NCI-H146 (cell line): Measurements from ENCODE around the gene DNAH1.
A peak's percentile ranks its signal among the peaks of the same experiment; 100 is the strongest.

Experiments used
- DNase-seq: peaks from one replicate; lab custom pipeline; 2025; lab: John Stamatoyannopoulos, UW

The DNAH1 gene

DNA sequence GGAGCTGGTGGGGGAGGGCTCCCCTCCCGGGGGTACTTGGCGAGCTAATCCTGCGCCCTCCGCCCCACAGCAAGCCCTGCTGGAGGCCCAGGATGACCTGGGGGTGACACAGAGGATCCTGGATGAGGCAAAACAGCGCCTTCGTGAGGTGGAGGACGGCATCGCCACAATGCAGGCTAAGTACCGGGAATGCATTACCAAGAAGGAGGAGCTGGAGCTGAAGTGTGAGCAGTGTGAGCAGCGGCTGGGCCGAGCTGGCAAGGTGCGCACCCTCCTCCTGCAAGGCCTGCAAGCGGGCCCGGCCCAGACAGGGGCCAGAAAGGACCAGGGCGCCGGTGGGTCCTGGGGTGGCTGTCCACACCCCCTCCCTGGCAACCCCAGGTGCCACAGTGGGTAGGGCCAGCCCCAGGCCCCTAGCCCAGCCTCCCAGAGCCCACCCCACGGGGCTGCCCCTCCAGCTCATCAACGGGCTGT is 72.3 kb downstream of the DNAH1 start:
- DNase-seq, result no peak

DNA sequence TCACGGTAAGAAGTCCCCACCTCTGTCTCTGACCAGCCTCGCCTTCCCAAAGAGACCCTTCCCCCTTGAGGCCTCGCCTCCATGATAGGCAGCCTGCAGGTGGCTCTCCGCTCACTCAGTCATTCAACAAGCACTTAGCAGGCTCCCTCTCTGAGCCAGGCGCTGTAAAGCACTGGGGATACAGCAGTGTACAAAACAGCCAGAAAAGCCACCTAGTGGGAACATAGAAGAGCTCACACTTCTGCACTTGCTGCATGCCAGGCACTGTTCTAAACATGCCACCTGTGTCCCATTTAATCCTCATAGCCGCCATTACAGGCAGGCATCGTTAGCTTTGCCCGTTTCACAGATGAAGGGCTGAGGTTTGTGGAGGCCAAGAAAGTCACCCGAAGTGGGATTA is 72.8 kb downstream of the DNAH1 start:
- no peak for DNase-seq

DNA sequence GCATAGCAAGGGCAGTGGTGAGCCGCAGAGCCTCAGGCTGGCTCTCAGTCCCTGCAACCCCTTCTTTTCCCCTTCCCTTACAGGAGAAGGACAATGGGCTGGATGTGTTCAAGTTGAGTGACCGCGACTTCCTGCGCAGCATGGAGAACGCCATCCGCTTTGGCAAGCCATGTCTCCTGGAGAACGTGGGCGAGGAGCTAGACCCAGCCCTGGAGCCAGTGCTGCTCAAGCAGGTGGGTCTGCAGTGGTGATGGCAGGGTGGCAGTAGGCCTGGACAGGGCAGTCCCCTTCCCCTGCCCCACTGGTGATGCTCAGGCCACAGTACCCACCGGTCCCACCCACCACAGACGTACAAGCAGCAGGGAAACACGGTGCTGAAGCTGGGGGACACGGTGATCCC is 75.0 kb downstream of the DNAH1 start:
- no peak for DNase-seq

DNA sequence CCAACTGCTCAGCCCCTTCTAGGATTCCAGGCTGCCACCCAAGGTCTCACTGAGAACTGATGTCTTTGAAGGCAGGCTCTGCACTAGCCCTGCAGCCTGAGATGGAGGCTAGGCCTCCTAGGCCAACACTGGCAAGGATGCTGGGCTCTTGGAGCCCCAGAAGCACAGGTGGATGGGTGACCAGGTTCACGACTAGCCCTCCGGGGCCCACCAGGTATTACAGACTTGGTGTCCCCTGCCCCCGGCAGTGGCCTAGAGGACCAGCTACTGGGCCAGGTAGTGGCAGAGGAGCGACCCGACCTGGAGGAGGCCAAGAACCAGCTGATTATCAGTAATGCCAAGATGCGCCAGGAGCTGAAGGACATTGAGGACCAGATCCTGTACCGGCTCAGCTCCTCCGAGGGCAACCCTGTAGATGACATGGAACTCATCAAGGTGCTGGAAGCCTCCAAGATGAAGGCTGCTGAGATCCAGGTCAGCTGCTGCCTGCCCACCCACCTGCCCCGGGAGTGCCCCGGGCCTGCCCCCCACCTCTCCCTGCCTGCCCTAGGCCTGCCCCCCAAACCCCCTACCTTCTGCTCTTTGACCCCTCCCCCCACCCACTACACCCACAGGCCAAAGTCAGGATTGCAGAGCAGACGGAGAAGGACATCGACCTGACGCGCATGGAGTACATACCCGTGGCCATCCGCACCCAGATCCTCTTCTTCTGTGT is 76.3 kb downstream of the DNAH1 start:
- no peak for DNase-seq

DNA sequence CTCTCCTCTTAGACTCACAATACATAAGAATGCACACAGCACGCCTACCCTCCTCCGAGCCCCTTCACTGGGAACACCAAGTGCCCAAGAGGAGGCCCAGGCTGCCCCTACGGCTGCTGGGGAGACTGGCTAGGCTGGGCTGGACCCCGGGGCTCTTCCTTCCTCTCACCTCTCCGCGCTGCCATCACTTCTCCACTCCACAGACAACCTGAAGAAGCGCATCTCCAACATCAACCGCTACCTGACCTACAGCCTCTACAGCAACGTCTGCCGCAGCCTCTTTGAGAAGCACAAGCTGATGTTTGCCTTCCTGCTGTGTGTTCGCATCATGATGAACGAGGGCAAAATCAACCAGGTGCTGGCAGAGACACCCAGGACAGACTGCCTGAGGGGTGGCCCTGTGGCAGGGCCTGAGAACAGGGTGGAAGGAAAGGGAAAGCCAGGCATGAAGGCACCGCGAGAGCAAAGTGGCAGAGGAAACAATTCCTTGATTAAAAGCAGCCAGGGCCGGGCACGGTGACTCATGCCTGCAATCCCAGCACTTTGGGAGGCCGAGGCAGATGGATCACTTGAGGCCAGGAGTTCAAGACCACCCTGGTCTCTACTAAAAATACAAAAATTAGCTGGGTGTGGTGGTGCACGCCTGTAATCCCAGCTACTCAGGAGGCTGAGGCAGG is 77.2 kb downstream of the DNAH1 start:
- DNase-seq, result peak; percentile 67

DNA sequence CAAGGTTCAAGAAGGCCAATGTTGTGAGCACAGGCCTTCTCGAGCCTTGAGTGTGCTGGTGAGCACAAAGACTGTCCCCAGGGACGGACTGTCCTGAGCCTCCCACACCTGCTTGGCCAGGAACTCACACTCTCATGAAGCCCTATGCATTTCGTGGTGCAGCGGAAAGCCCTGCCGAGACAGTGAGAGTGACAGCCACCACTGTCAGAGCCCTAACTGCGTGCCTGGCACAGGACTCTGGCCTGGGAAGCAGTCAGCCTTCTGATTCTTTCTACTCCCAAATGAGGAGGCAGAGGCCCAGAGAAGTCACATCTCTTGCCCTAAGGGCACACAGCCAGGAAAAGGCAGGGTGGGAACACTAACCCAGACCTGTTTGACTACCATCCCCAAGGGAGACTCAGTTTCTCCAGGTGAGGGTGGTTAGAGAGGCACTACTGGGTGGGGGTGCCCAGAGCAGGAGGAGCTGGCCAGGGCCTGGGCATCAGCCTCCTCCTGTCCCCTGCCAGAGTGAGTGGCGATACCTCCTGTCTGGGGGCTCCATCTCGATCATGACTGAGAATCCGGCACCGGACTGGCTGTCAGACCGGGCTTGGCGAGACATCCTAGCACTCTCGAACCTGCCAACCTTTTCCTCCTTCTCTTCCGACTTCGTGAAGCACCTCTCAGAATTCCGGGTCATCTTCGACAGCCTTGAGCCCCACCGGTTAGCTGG is 78.0 kb downstream of the DNAH1 start:
- no peak for DNase-seq

DNA sequence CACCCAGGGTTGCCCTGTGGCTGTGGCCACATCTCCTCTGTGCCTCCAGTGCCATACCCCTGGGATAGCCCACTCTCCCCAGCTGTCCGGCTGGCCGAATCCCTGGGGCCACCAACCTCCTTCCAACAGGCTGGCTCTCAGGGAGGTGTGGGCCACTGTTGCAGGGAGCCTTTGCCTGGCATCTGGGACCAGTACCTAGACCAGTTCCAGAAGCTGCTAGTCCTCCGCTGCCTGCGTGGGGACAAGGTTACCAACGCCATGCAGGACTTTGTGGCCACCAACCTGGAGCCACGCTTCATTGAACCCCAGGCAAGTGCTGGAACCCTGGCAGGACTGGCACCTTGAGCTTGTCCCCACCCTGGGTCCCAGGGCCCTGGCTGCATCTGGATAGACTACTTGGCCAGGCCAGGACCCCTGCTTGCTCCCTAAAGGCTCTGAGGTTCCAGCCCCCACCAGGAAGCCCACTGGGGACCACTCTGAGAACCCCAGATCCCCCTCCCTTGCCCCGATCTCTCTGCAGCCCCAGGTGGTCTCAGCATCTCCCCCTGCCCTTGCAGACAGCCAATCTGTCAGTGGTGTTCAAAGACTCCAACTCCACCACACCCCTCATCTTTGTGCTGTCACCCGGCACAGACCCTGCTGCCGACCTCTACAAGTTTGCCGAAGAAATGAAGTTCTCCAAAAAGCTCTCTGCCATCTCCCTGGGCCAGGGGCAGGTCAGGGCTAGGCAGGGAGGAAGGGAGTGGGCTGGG is 78.8 kb downstream of the DNAH1 start:
- no peak for DNase-seq

DNA sequence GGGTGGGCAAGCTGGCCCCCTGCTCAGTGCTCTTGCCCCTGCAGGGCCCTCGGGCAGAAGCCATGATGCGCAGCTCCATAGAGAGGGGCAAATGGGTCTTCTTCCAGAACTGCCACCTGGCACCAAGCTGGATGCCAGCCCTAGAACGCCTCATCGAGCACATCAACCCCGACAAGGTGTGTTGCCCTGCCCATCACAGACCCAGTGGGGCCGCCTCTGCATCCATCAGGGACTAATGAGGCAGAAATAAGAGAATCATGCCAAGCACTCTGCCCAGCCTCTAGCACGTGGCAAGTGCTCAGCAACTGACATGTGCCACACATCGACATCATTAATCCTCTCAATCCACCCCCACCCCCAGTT is 79.4 kb downstream of the DNAH1 start:
- no peak for DNase-seq

DNA sequence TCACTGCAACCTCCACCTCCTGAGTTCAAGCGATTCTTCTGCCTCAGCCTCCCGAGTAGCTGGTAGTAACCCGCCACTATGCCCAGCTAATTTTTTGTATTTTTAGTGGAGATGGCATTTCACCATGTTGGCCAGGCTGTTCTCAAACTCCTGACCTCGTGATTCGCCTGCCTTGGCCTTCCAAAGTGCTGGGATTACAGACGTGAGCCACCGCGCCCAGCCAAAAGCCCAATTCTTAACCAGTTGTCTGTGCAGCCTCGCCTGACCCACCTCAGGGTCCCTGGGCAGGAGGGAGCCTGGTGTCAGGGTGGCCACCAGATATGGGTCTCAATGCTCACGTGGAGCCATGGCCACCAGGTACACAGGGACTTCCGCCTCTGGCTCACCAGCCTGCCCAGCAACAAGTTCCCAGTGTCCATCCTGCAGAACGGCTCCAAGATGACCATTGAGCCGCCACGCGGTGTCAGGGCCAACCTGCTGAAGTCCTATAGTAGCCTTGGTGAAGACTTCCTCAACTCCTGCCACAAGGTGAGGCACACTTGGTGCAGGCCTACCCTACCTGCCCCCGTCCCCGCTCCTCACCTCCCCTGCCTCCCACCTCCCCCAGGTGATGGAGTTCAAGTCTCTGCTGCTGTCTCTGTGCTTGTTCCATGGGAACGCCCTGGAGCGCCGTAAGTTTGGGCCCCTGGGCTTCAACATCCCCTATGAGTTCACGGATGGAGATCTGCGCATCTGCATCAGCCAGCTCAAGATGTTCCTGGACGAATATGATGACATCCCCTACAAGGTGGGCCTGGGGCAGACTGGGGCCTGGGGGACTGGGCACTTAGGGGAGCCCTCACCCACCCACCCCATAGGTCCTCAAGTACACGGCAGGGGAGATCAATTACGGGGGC is 80.1 kb downstream of the DNAH1 start:
- no peak for DNase-seq

DNA sequence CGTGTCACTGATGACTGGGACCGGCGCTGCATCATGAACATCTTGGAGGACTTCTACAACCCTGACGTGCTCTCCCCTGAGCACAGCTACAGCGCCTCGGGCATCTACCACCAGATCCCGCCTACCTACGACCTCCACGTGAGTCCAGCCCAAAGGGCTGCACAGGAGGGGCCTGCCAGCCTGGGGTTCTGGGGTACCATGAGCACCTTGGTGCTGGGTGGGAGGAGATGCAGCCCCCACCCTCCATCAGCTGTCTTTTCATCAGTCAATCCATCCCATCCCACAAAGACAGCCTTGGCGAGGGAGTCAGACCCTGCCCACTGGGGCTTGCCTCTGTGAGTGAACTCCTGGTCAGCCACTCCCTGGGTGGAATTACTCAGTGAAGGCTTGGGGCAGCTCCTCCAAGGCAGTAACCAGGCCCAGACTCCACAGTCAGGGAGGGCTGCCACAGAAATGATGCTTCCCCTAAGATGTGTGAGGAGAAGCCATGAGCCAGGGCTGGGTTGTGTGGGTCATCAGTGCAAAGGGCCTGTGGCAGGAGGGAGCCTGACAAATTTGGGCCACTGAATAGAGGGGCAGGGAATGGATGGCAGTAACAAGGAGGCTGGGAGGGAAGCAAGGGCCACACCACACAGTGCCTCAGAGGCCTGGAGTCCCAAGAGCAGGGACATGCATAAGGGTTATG is 80.9 kb downstream of the DNAH1 start:
- no peak for DNase-seq

DNA sequence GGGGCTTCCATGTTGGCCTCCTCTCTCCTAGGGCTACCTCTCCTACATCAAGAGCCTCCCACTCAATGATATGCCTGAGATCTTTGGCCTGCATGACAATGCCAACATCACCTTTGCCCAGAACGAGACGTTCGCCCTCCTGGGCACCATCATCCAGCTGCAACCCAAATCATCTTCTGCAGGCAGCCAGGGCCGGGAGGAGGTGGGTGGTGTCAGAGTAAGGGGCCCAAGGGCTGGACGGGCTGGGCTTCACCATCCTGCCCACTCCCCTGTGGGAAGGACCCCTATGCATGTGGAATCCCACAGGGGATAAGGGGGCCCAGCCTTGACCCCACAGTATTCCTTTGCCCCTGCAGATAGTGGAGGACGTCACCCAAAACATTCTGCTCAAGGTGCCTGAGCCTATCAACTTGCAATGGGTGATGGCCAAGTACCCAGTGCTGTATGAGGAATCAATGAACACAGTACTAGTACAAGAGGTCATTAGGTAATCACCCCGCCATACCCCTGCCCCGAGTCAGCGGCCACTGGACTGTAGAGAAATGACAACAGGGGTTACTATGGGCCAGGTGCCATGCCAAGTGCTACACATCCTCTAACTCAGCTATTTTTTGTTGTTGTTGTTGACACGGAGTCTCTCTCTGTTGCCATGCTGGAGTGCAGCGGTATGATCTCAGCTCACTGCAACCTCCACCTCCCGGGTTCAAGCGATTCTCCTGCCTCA is 81.7 kb downstream of the DNAH1 start:
- DNase-seq, result no peak

DNA sequence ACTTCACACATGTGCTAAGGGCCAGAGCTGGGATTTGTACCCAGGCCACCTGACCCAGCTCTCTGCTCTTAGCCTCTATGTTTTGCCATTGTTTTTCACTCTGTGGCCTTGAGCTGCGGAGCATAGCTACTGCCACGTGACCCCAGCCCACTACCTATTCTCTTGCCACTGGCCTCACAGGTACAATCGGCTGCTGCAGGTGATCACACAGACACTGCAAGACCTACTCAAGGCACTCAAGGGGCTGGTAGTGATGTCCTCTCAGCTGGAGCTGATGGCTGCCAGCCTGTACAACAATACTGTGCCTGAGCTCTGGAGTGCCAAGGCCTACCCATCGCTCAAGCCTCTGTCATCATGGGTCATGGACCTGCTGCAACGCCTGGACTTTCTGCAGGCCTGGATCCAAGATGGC is 82.6 kb downstream of the DNAH1 start:
- no peak for DNase-seq

DNA sequence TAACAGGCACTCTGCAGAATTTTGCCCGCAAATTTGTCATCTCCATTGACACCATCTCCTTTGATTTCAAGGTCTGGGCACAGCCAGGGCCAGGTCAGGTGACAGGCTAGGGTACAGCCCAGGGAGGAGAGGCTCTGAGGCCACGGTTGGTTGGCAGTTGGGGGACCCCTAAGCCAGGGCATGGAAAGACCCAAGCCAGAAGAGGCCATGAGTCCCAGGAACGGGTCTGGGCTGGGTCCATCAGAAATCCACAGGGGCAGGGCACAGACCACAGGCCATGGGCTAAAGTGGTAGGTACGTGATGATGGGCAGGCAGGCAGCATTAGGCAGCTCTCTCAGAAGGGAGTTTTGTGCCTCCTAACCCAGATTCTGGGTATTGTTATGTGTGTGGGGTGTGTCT is 83.0 kb downstream of the DNAH1 start:
- DNase-seq, result no peak

DNA sequence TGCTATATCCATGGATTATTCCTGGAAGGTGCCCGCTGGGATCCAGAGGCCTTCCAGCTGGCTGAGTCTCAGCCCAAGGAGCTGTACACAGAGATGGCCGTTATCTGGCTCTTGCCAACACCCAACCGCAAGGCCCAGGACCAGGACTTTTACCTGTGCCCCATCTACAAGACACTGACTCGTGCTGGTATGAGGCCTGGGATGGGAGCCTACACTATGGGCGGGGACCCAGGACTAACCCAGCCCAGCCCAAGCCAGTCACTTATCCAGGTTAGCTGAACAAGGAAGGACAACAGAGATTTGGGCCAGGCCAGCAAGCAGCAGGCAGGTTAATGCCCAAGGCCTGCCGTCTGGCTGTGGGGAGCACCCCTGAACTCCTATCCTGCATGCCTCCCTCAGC is 83.5 kb downstream of the DNAH1 start:
- no peak for DNase-seq

DNA sequence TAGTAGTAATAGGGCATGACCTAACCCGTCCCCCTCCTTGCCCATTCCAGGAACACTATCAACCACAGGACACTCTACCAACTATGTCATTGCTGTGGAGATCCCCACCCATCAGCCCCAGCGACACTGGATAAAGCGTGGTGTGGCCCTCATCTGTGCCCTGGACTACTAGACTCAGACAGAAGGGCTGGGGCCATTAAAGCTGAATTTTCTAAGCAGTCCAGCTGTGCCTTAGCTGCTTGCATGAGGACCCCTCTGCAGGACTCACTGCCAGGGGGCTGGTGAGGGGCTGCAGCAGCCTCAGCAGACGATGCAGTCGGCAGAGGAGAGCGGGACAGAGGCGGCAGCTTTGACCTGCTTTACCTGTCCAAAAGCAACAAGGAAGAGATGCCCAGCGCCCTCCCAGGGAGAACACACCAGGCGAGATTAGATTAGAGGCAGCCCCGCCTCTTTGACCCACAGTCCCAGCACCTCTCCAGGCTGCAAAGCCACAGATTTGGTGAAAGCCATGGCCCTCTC is 84.2 kb downstream of the DNAH1 start:
- no peak for DNase-seq

DNA sequence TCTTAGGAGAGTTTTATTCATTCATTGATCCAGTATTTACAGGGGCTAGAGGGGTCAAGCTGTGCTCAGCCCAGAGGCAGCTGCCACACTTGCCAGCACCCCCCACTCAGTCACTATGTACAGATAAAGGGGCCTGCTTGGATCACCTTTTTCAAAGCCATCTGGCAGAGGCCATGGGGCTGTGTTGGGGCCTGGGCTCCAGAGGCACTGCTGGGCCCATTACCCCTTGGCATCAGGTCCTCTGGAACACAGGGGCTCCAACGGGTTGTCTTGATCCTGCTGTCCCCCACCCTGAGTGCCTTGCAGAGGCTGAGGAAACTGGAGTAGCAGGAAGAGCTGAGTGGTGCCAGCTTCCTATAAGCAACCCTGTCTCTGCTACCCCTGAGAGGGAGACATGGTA is 84.9 kb downstream of the DNAH1 start:
- DNase-seq, result no peak

DNA sequence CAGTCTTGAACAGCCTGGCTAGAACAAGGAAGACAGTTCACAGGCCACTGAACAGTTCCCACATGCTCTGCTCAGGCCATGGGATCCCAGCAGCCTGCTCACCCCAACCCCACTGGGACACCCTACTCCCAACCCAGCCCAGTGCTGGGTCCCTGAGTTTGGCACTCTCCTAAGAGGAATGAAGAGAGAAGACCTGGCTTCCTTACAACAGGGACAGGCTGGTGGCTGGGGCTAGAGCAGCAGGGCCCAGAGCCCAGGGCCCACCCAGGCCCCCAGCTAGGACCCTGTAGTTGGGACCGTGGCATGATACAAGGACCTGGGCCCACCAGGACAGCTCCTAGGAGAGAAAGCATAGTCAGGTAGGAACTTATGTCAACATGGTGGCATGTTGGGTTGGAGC is 85.4 kb downstream of the DNAH1 start:
- DNase-seq, result no peak

DNA sequence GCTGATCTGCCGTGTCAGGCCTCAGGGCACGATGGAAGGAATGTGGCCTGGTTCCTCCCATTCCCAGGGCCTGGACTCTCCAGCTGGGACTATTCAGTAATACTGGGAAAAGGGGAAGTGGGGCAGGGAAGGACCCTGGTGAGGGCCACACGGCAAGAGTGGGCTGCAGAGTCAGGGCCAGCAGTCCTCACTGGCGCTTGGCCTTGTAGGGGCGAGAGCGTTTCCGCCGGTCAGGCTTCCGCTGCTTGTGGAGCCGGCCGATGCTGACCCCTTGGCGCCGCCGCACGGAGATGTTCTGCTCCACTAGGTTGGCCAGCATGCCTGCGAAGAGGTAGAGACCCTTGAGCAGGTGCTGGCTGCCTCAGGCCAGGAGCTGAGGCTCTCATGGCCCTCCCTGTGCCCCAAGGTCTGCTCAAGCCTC is 86.0 kb downstream of the DNAH1 start:
- no peak for DNase-seq

DNA sequence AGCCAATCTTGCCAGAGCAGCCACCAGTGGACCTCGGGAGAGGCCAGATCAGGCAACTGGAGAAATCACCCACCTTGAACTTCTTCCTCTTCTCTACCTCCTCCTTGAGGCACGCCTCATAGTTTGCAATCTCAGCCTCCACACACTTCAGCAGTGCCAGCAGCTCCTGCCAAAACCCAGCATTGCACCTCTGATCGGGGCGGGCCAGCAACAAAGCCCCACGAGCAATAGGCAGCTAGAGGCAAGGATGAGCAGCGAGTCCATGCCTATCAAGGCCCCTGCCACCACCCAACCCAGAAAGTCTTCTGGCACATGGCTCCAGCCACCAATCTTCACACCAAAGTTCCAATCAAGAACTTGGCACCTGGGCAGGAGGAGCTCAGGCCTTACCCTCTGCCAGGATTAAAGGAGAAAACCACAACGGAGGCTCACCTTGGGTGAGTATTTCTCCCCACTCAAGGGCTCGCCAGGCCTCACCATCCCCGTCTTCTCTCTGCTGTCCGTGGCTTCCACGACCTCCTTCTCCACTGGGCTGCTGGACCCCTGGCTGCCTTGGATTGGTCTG is 86.7 kb downstream of the DNAH1 start:
- no peak for DNase-seq
